WTC11 (cell line): Measurements from ENCODE around the gene NR3C1.

Experiments
- CBFB ChIP-seq: sonication (generic); formaldehyde crosslinking; IDR thresholded peaks from 2 replicates; pipeline ENCODE4 v1.8.1; 2022; ENCODE audit warnings: mild to moderate bottlenecking, low read depth, missing genetic modification reagents
- ELF4 ChIP-seq: sonication (generic); formaldehyde crosslinking; IDR thresholded peaks from 2 replicates; pipeline ENCODE4 v1.8.1; 2022; ENCODE audit warnings: low read depth, mild to moderate bottlenecking, moderate library complexity, missing genetic modification reagents
- JUN ChIP-seq: sonication (generic); formaldehyde crosslinking; IDR thresholded peaks from 2 replicates; pipeline ENCODE4 v1.8.0; 2023; ENCODE audit warnings: mild to moderate bottlenecking, missing genetic modification reagents
- NR3C1 ChIP-seq: sonication (generic); formaldehyde crosslinking; conservative IDR thresholded peaks from 2 replicates; pipeline ENCODE4 v1.8.1; 2023; ENCODE audit warnings: low read depth, mild to moderate bottlenecking, missing genetic modification reagents
- ZBTB21 ChIP-seq: sonication (generic); formaldehyde crosslinking; IDR thresholded peaks from 2 replicates; pipeline ENCODE4 v1.8.1; 2023; ENCODE audit warnings: mild to moderate bottlenecking, missing genetic modification reagents, borderline replicate concordance
- TF ChIP-seq, protein P1 (sequence below): fragments of 200-600 bp; IDR thresholded peaks from 2 replicates; pipeline ENCODE4 v1.8.0; 2022; ENCODE audit warnings: antibody characterized with exemption
- TF ChIP-seq, protein P2 (sequence below): sonication (generic); formaldehyde crosslinking; IDR thresholded peaks from 2 replicates; pipeline ENCODE4 v1.8.1; 2023; ENCODE audit warnings: mild to moderate bottlenecking, missing genetic modification reagents, moderate library complexity

DNA sequence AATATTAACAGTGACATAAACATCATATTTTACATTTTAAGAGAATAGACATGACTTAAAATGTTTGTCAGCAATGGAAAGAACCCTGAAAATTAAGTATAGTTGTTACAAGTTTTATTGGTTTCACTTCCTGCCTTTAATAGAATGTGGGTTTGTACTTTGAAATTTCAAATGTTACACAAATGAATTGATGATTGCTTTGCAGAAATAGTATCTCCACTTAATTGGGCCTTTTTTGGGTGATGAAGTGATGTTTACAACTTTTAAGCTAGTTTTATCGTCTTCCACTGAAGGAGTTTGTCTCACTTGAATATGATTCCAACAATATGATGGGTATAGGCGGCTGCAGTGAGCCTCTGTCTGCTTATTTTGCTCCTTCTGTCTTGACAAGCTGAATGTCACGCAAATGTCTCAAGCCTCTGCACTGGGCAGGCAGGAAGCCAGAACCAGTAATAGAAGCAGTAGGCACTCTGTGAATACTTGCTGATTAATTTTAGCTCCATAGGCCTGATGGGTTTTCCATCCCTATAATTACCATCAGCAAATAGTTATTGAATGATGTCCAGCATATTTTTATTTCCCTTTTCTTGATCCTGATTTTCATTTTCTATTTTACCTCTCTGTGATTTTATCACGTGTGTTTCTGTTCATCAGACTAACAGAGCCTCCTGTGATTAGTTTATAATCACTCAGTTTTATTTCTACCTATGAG is 10.6 kb upstream of the NR3C1 start:
- TF ChIP-seq, protein P1, sequence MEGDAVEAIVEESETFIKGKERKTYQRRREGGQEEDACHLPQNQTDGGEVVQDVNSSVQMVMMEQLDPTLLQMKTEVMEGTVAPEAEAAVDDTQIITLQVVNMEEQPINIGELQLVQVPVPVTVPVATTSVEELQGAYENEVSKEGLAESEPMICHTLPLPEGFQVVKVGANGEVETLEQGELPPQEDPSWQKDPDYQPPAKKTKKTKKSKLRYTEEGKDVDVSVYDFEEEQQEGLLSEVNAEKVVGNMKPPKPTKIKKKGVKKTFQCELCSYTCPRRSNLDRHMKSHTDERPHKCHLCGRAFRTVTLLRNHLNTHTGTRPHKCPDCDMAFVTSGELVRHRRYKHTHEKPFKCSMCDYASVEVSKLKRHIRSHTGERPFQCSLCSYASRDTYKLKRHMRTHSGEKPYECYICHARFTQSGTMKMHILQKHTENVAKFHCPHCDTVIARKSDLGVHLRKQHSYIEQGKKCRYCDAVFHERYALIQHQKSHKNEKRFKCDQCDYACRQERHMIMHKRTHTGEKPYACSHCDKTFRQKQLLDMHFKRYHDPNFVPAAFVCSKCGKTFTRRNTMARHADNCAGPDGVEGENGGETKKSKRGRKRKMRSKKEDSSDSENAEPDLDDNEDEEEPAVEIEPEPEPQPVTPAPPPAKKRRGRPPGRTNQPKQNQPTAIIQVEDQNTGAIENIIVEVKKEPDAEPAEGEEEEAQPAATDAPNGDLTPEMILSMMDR: no peak
- TF ChIP-seq JUN (CRISPR knock-in tag) (no peak), ELF4 (CRISPR knock-in tag) (no peak), CBFB (CRISPR knock-in tag) (no peak), ZBTB21 (no peak), NR3C1 (no peak)
- TF ChIP-seq, protein P2, sequence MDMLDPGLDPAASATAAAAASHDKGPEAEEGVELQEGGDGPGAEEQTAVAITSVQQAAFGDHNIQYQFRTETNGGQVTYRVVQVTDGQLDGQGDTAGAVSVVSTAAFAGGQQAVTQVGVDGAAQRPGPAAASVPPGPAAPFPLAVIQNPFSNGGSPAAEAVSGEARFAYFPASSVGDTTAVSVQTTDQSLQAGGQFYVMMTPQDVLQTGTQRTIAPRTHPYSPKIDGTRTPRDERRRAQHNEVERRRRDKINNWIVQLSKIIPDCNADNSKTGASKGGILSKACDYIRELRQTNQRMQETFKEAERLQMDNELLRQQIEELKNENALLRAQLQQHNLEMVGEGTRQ (CRISPR knock-in tag): no peak
